Activated CD4-positive, alpha-beta memory T cell treated with anti-CD3 and anti-CD28 coated beads for 36 hours (primary cell): ENCODE results near the gene OOSP3. TPM values are rescaled to one million over a fixed set of nuclear protein-coding genes. Genes with fewer than 3 reads are reported as not detected.

Source experiments
- CTCF ChIA-PET: fragments of 350-600 bp; sonication (Branson Sonifier 250); formaldehyde crosslinking; loops from one replicate; lab custom pipeline; 2021; ENCODE audit warnings: antibody characterized with exemption, inconsistent platforms; lab: Charles Lee
- POLR2A ChIA-PET: fragments of 350-600 bp; sonication (Branson Sonifier 250); formaldehyde crosslinking; loops from one replicate; lab custom pipeline; 2021; ENCODE audit warnings: antibody characterized with exemption; lab: Charles Lee
- DNase-seq: peaks from one replicate; pipeline ENCODE4 v3.0.0-alpha.2; 2020
- H3K27ac Mint-ChIP-seq: one replicate; pipeline ENCODE4 v1.8.0; 2021; ENCODE audit warnings: mixed read lengths
- H3K27me3 Mint-ChIP-seq: one replicate; pipeline ENCODE4 v1.8.0; 2021; ENCODE audit warnings: mixed read lengths
- H3K36me3 Mint-ChIP-seq: one replicate; pipeline ENCODE4 v1.8.0; 2021; ENCODE audit warnings: mixed read lengths
- H3K4me1 Mint-ChIP-seq: one replicate; pipeline ENCODE4 v1.8.0; 2021; ENCODE audit warnings: low read depth, mixed read lengths
- H3K4me3 Mint-ChIP-seq: one replicate; pipeline ENCODE4 v1.8.0; 2021; ENCODE audit warnings: mild to moderate bottlenecking, mixed read lengths
- H3K9me3 Mint-ChIP-seq: one replicate; pipeline ENCODE4 v1.8.0; 2021; ENCODE audit warnings: mixed read lengths
- intact Hi-C: fragments of 100-400 bp; cut with micrococcal nuclease; formaldehyde crosslinking; loops from one replicate; pipeline ENCODE4 v1.15.1; 2023
- total RNA-seq, 2 experiments: library from RNA; stranded (reverse); gene quantifications; one replicate each; pipeline ENCODE4 v1.2.3, GENCODE V29; 2021

The OOSP3 gene
- total RNA-seq, 2 experiments from 2014 or later: not detected

- intact Hi-C loops: loop anchor here (1.0 to 2.0 kb wide), 2 partner anchors 96 to 164 kb away; partner anchors contain the start of gene STX3
- POLR2A ChIA-PET: interaction anchor here (1.1 kb wide), 1 partner anchor 165 kb away, joined by 3 read pairs; no protein-coding TSS in a partner anchor
- Mint-ChIP-seq H3K27ac (no peak overlapping the region), H3K9me3 (peaks cover 46% of the 10 kb centered on the region), H3K4me1 (no peaks in the 10 kb centered on the region), H3K27me3 (peaks cover 2% of the 10 kb centered on the region), H3K36me3 (peaks cover 13% of the 10 kb centered on the region), H3K4me3 (no peak overlapping the region)
- peak; percentile 33 for DNase-seq
- CTCF ChIA-PET: interaction anchor here (0.6 to 1.9 kb wide), 15 partner anchors 10 to 166 kb away, joined by 3 to 27 read pairs (median 5); partner anchors contain the start of genes MRPL16 and STX3
These were observed 40.5 kb downstream of the OOSP3 start for GRCh38 chr11:59918987-59919589.

- Mint-ChIP-seq H3K27ac (no peak overlapping the region), H3K27me3 (peaks cover 8% of the 10 kb centered on the region), H3K4me1 (no peaks in the 10 kb centered on the region), H3K9me3 (peaks cover 69% of the 10 kb centered on the region), H3K36me3 (peaks cover 20% of the 10 kb centered on the region), H3K4me3 (no peak overlapping the region)
- ChIA-PET CTCF (interaction anchor here (1.5 kb wide), 1 partner anchor 101 kb away, joined by 3 read pairs; no protein-coding TSS in a partner anchor), POLR2A (interaction anchor here (0.6 kb wide), 1 partner anchor 168 kb away, joined by 3 read pairs; the partner anchor contains the start of gene STX3)
- no peak for DNase-seq
- intact Hi-C loops: no loop called here
These were observed 45.2 kb downstream of the OOSP3 start for GRCh38 chr11:59923813-59924212.

- POLR2A ChIA-PET: no interaction called here
- DNase-seq: no peak
- H3K9me3 Mint-ChIP-seq: peaks cover 31% of the 10 kb centered on the region
- peaks cover 8% of the 10 kb centered on the region for H3K27me3 Mint-ChIP-seq
- no peaks in the 10 kb centered on the region for H3K4me1 Mint-ChIP-seq
- intact Hi-C loops: no loop called here
- H3K4me3 Mint-ChIP-seq: no peak overlapping the region
- peaks cover 6% of the 10 kb centered on the region for H3K36me3 Mint-ChIP-seq
- H3K27ac Mint-ChIP-seq: no peak overlapping the region
- CTCF ChIA-PET: no interaction called here
These were observed 53.1 kb downstream of the OOSP3 start for GRCh38 chr11:59931688-59932087.

- no peak within 1 kb of the TSS for H3K27ac Mint-ChIP-seq
- intact Hi-C loops: no loop called here
- no peaks in the 10 kb centered on the region for H3K36me3 Mint-ChIP-seq
- H3K27me3 Mint-ChIP-seq: peaks cover 13% of the 10 kb centered on the region
- H3K9me3 Mint-ChIP-seq: no peaks in the 10 kb centered on the region
- DNase-seq: no peak
- no peak within 1 kb of the TSS for H3K4me3 Mint-ChIP-seq
- POLR2A ChIA-PET: no interaction called here
- CTCF ChIA-PET: no interaction called here
- no peaks in the 10 kb centered on the region for H3K4me1 Mint-ChIP-seq
These were observed 59.5 kb downstream of the OOSP3 start, which contains the start of gene OOSP1 for GRCh38 chr11:59938132-59938531. Gene OOSP1, plus strand, starts transcription at chr11:59938432. Its CDS starts 23 bp downstream, at chr11:59938455.

- no peak for DNase-seq
- ChIA-PET CTCF (no interaction called here), POLR2A (no interaction called here)
- Mint-ChIP-seq H3K27me3 (peaks cover 13% of the 10 kb centered on the region), H3K36me3 (no peaks in the 10 kb centered on the region), H3K4me3 (no peak overlapping the region), H3K4me1 (no peaks in the 10 kb centered on the region), H3K9me3 (no peaks in the 10 kb centered on the region), H3K27ac (no peak overlapping the region)
- intact Hi-C loops: no loop called here
These were observed 60.1 kb downstream of the OOSP3 start for GRCh38 chr11:59938718-59939117.

GRCh38 chr11:59939482-59939881 is 60.9 kb downstream of the OOSP3 start:
- Mint-ChIP-seq H3K4me3 (no peak overlapping the region), H3K4me1 (no peaks in the 10 kb centered on the region), H3K27ac (no peak overlapping the region), H3K9me3 (no peaks in the 10 kb centered on the region), H3K36me3 (no peaks in the 10 kb centered on the region), H3K27me3 (peaks cover 13% of the 10 kb centered on the region)
- intact Hi-C loops: no loop called here
- ChIA-PET POLR2A (no interaction called here), CTCF (no interaction called here)
- DNase-seq: no peak

- DNase-seq: no peak
- Mint-ChIP-seq H3K4me1 (no peaks in the 10 kb centered on the region), H3K27me3 (peaks cover 15% of the 10 kb centered on the region), H3K27ac (no peak overlapping the region), H3K9me3 (no peaks in the 10 kb centered on the region), H3K36me3 (no peaks in the 10 kb centered on the region), H3K4me3 (no peak overlapping the region)
- POLR2A ChIA-PET: no interaction called here
- CTCF ChIA-PET: no interaction called here
- intact Hi-C loops: no loop called here
These were observed 62.5 kb downstream of the OOSP3 start for GRCh38 chr11:59941091-59941490.

GRCh38 chr11:59943997-59944714 is 65.6 kb downstream of the OOSP3 start:
- DNase-seq: no peak
- POLR2A ChIA-PET: no interaction called here
- intact Hi-C loops: no loop called here
- H3K4me3 Mint-ChIP-seq: no peak overlapping the region
- no peaks in the 10 kb centered on the region for H3K4me1 Mint-ChIP-seq
- no peaks in the 10 kb centered on the region for H3K9me3 Mint-ChIP-seq
- H3K36me3 Mint-ChIP-seq: no peaks in the 10 kb centered on the region
- CTCF ChIA-PET: no interaction called here
- H3K27me3 Mint-ChIP-seq: peaks cover 24% of the 10 kb centered on the region
- H3K27ac Mint-ChIP-seq: no peak overlapping the region

- H3K27me3 Mint-ChIP-seq: peaks cover 27% of the 10 kb centered on the region
- ChIA-PET CTCF (interaction anchor here (1.1 kb wide), 1 partner anchor 190 kb away, joined by 3 read pairs; no protein-coding TSS in a partner anchor), POLR2A (no interaction called here)
- DNase-seq: no peak
- no peaks in the 10 kb centered on the region for H3K4me1 Mint-ChIP-seq
- no peak overlapping the region for H3K27ac Mint-ChIP-seq
- no peaks in the 10 kb centered on the region for H3K36me3 Mint-ChIP-seq
- no peaks in the 10 kb centered on the region for H3K9me3 Mint-ChIP-seq
- H3K4me3 Mint-ChIP-seq: no peak overlapping the region
- intact Hi-C loops: no loop called here
These were observed 66.1 kb downstream of the OOSP3 start for GRCh38 chr11:59944720-59945119.

Other genes with a start within 250 kb of the OOSP3 start
- gene PATL1, start 209.7 kb upstream of the OOSP3 start, total RNA-seq: 10 to 100 TPM; 58.3 to 62.3 TPM
- not detected for gene OR10V1, start 164.9 kb upstream of the OOSP3 start, total RNA-seq
- gene STX3, start 123.4 kb upstream of the OOSP3 start, total RNA-seq: 10 to 100 TPM; 11.7 to 12.3 TPM
- gene MRPL16, start 68.0 kb upstream of the OOSP3 start, total RNA-seq: 10 to 100 TPM; 80.2 to 80.5 TPM
- gene CBLIF, start 33.3 kb upstream of the OOSP3 start, total RNA-seq: not detected
- gene TCN1, start 12.3 kb upstream of the OOSP3 start, total RNA-seq: not detected
- gene OOSP1, start 59.6 kb downstream of the OOSP3 start, total RNA-seq: not detected
- gene OOSP4A, start 85.3 kb downstream of the OOSP3 start, total RNA-seq: not detected
- not detected for gene OOSP4B, start 138.4 kb downstream of the OOSP3 start, total RNA-seq
- not detected for gene OOSP2, start 161.6 kb downstream of the OOSP3 start, total RNA-seq
- not detected for gene MS4A3, start 177.9 kb downstream of the OOSP3 start, total RNA-seq
- not detected for gene MS4A2, start 209.9 kb downstream of the OOSP3 start, total RNA-seq